Large intestine (tissue), 3 donors: ENCODE measurements around the gene TMED5. TPM values are rescaled to one million over a fixed set of nuclear protein-coding genes. Genes with fewer than 3 reads are reported as not detected.

Source experiments
- DNase-seq, 2 donors: peaks; one replicate each; pipeline versions ENCODE4 v3.0.0 to v3.0.0-alpha.2; 2013
- H3K27ac ChIP-seq: one replicate; pipeline ENCODE4 v1.5.1; 2013; ENCODE audit warnings: low read length
- H3K27me3 ChIP-seq: 2 replicates; pipeline ENCODE4 v1.6.1; 2013; ENCODE audit warnings: low read length; ENCODE audit not compliant: control insufficient read depth, insufficient read depth
- H3K36me3 ChIP-seq: 2 replicates; pipeline ENCODE4 v1.6.1; 2013; ENCODE audit warnings: low read length; ENCODE audit not compliant: control insufficient read depth, insufficient read depth
- H3K4me1 ChIP-seq: one replicate; pipeline ENCODE4 v1.6.1; 2013; ENCODE audit warnings: low read length; ENCODE audit not compliant: control insufficient read depth, insufficient read depth
- H3K4me3 ChIP-seq: one replicate; pipeline ENCODE4 v1.5.1; 2013; ENCODE audit warnings: low read length
- H3K9me3 ChIP-seq: one replicate; pipeline ENCODE4 v1.6.1; 2013; ENCODE audit warnings: mild to moderate bottlenecking, low read depth, low read length, moderate library complexity; ENCODE audit not compliant: control insufficient read depth
- WGBS: methylation state at CpG from one replicate; pipeline ENCODE4 v1.1.5; 2013; ENCODE audit warnings: low lambda C conversion rate; ENCODE audit not compliant: insufficient coverage; 5-methylcytosine and 5-hydroxymethylcytosine counted together
- polyA plus RNA-seq: library from polyadenylated mRNA; unstranded; fragments of 120-200 nt; gene quantifications from one replicate; pipeline ENCODE4 v1.2.1, GENCODE V29; 2013

TMED5 gene
- polyA plus RNA-seq, 1 donor = 44.4 TPM

DNA sequence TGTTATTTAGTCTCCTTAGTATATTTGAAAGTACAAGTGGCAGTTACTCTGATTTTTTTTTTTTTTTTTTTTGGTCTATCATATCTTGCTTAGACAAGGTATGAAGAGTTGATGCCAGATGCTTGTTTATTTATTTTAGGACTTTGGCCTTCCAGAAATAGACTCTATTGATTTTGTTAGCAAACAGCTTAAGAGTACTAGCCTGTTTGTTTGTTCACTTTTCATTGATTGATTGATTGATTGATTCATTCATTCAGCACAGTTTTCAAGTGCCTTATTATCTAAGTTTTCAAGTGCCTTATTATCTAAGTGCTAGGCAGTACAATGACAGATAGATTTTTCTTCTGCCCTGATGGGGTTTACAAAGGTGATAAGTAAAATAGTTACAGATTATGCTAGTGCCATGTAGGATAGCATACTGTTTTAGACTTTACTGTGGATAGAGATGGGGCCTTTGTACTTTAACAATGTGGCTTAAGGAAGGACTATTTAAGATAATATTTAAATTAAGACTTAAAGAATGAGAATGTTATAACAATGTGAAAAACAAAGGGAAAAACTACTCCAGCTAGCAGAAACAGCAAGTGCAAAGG lies 50.6 kb downstream of the TMED5 start:
- H3K36me3 ChIP-seq = peaks cover 25% of the 10 kb centered on the region
- H3K4me1 ChIP-seq = no peaks in the 10 kb centered on the region
- no peaks in the 10 kb centered on the region for H3K9me3 ChIP-seq
- H3K4me3 ChIP-seq = no peak overlapping the region
- no peak for DNase-seq
- no peaks in the 10 kb centered on the region for H3K27me3 ChIP-seq
- no peak overlapping the region for H3K27ac ChIP-seq

DNA sequence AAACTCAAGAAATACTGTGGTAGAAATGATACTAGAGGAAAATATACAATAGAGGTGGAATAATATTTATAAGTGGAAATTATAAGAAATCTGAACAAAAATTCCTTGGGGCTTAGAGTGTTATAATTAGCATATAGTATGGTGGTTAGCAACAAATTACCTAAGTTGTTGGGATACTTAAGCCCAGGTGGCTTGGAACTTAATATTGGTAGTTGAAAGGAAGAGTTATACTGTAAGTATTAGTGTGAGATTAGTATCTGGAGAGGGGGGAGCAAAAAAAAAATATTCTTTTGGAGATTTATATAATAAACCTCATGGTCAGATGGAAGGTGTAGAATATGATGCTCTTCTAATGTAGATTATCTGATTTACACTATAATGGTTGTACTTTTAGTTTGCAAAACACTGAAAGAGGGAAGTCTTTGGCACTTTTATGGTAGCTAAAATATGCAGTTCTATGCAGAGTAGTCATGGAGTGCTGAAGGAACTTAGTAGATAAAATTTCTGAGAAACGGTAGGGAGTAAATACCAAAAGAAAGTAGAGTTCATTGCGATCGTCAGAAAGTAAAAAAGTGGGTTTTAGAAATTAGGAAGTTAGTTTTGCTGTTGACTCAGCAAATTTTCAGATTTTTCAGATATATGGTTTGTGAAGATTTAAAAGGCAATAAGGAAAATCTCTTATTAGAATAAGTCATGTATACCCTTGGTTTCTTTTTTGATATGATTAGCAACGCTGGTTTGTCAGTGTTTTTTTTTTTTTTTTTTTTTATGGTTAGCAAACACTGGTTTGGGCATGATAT lies 55.5 kb downstream of the TMED5 start:
- H3K9me3 ChIP-seq = no peaks in the 10 kb centered on the region
- peaks cover 21% of the 10 kb centered on the region for H3K36me3 ChIP-seq
- no peak overlapping the region for H3K4me3 ChIP-seq
- no peak overlapping the region for H3K27ac ChIP-seq
- peaks cover 2% of the 10 kb centered on the region for H3K4me1 ChIP-seq
- WGBS = 56% methylated on average over 4 of the region's 4 CpGs
- H3K27me3 ChIP-seq = no peaks in the 10 kb centered on the region
- DNase-seq = no peak

DNA sequence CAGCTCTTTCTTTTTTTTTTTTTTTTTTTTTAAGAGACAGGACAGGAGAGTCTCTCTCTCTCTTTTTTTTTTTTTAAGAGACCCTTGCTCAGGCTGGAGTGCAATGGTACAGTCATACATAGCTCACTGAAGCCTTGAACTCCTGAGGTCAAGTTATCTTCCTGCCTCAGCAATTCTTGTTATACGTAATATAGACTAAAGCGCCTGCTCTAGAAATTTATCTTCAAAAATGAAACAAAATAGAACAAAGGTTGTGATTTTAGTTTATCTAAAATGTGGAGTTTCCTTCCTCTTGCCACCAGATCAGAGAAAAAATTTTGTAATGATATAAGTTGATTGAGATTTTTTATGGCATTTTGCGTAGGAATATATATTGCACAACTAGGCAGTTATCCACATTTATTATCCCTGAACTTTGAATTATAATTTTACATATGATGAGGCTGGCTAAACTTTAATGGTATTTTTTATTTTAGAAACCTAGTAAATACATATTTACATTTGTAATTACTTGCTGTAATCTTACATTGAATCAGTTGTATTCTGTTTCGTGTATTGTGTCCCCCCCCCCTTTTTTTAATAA lies 56.9 kb downstream of the TMED5 start:
- no peaks in the 10 kb centered on the region for H3K27me3 ChIP-seq
- peaks cover 18% of the 10 kb centered on the region for H3K36me3 ChIP-seq
- peaks cover 2% of the 10 kb centered on the region for H3K4me1 ChIP-seq
- WGBS = 59% methylated on average over 3 of the region's 4 CpGs
- no peak overlapping the region for H3K4me3 ChIP-seq
- peak; percentile 42 to 82 for DNase-seq
- H3K27ac ChIP-seq = peak overlapping the region; percentile 45
- H3K9me3 ChIP-seq = no peaks in the 10 kb centered on the region

DNA sequence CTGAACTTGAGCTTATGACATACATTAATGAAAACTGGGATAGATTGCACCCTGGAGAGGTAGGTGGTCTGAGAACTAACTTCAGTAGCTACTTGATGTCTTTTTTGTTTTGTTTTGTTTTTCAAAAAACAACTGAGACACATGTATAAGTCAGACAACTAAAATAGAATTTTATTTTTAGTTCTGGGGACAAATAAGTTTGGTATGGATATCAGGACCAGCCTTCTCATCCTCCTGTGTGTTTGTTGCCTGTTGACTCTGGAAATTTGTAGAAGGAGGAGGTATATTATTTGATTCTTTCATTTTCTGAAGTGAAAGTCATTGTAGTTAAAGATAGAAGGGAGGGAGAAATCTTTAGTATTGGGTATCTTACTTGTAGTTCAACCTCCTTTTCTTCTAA lies 59.6 kb downstream of the TMED5 start:
- no peaks in the 10 kb centered on the region for H3K9me3 ChIP-seq
- no peaks in the 10 kb centered on the region for H3K27me3 ChIP-seq
- H3K27ac ChIP-seq = no peak overlapping the region
- no peak for DNase-seq
- H3K36me3 ChIP-seq = peaks cover 30% of the 10 kb centered on the region
- peaks cover 2% of the 10 kb centered on the region for H3K4me1 ChIP-seq
- no peak overlapping the region for H3K4me3 ChIP-seq

GRCh38 chr1:93114391-93114790 lies 65.8 kb downstream of the TMED5 start:
- peak; percentile 25 to 62 for DNase-seq
- Histone ChIP-seq H3K27ac (peak overlapping the region; percentile 54), H3K4me3 (no peak overlapping the region), H3K9me3 (no peaks in the 10 kb centered on the region), H3K36me3 (peaks cover 24% of the 10 kb centered on the region), H3K4me1 (peaks cover 4% of the 10 kb centered on the region), H3K27me3 (no peaks in the 10 kb centered on the region)
- WGBS = 0% methylated on average over 1 of the region's 2 CpGs

GRCh38 chr1:93113127-93113526 lies 67.1 kb downstream of the TMED5 start:
- Histone ChIP-seq H3K27ac (no peak overlapping the region), H3K36me3 (peaks cover 20% of the 10 kb centered on the region), H3K4me3 (no peak overlapping the region), H3K9me3 (peaks cover 5% of the 10 kb centered on the region), H3K27me3 (no peaks in the 10 kb centered on the region), H3K4me1 (peaks cover 4% of the 10 kb centered on the region)
- no peak for DNase-seq
- WGBS = no CpG with 5 or more reads among the region's 3 CpGs

DNA sequence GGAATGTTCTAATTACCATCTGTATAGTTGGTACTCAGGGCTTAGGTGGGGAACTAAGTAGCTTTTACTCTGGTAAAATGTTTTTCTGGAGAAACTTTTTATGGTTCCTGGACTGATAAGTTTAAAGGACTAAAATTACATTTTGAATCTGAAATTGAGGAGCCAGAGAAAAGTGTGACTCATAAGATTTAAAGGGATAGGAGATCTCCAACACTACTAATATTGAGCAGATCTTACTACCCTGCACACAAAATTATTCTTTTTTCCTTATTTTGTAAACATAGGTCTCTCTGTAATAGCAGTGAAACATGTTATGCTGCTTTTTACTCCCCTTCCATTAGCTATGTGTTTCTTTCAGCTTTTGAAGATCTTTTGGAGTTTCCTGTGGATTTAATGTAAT lies 68.7 kb downstream of the TMED5 start:
- Histone ChIP-seq H3K4me1 (peaks cover 4% of the 10 kb centered on the region), H3K27me3 (no peaks in the 10 kb centered on the region), H3K27ac (no peak overlapping the region), H3K9me3 (peaks cover 14% of the 10 kb centered on the region), H3K4me3 (no peak overlapping the region), H3K36me3 (peaks cover 13% of the 10 kb centered on the region)
- DNase-seq = no peak

- peaks cover 8% of the 10 kb centered on the region for H3K36me3 ChIP-seq
- no CpG with 5 or more reads among the region's 1 CpG for WGBS
- H3K4me1 ChIP-seq = peaks cover 4% of the 10 kb centered on the region
- no peak overlapping the region for H3K4me3 ChIP-seq
- no peak for DNase-seq
- no peaks in the 10 kb centered on the region for H3K27me3 ChIP-seq
- no peak overlapping the region for H3K27ac ChIP-seq
- peaks cover 14% of the 10 kb centered on the region for H3K9me3 ChIP-seq
Measured at GRCh38 chr1:93111065-93111464, 69.1 kb downstream of the TMED5 start.

DNA sequence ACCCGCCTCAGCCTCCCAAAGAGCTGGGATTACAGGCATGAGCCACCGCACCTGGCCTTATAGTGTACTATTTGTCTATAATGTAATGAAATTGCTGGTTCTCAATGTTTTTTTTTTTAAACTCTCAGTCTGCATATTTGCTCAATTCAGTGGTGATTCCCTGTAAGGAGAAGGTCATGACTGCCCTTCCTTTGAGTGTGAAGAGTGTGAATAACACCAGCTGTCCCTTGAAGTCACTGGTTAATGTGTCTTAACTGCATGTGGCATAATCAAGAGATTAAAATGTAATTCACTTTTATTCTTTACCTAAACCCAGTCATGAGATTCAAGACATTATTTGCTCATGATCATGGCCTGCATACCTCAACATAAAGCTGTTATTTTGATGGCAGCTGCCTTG lies 70.6 kb downstream of the TMED5 start:
- no CpG with 5 or more reads among the region's 2 CpGs for WGBS
- no peak overlapping the region for H3K4me3 ChIP-seq
- H3K27me3 ChIP-seq = no peaks in the 10 kb centered on the region
- H3K4me1 ChIP-seq = peaks cover 4% of the 10 kb centered on the region
- peaks cover 10% of the 10 kb centered on the region for H3K36me3 ChIP-seq
- DNase-seq = no peak
- H3K9me3 ChIP-seq = peaks cover 14% of the 10 kb centered on the region
- H3K27ac ChIP-seq = no peak overlapping the region

GRCh38 chr1:93108335-93108734 lies 71.9 kb downstream of the TMED5 start:
- no peak overlapping the region for H3K27ac ChIP-seq
- H3K4me1 ChIP-seq = no peaks in the 10 kb centered on the region
- H3K9me3 ChIP-seq = peaks cover 14% of the 10 kb centered on the region
- no peak for DNase-seq
- 100% methylated on average over 1 of the region's 2 CpGs for WGBS
- H3K36me3 ChIP-seq = peaks cover 10% of the 10 kb centered on the region
- H3K27me3 ChIP-seq = no peaks in the 10 kb centered on the region
- H3K4me3 ChIP-seq = no peak overlapping the region

DNA sequence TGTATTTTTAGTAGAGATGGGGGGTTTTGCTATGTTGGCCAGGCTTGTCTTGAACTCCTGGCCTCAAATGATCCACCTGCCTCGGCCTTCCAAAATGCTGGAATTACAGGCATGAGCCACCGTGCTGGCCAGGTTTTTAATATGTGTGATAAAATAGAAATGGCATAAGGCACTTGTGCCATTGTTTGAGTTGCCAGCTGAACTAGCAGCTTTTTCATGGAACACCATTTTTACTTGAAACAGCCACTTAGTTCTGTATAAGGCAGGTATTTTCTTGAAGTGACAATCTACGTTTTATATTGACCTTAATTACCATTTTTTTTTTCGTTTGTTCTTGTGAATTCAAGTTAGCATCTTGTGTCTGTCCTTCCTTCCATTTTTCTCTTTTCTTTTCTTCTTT lies 72.8 kb downstream of the TMED5 start:
- Histone ChIP-seq H3K4me3 (no peak overlapping the region), H3K9me3 (peaks cover 14% of the 10 kb centered on the region), H3K27ac (no peak overlapping the region), H3K4me1 (no peaks in the 10 kb centered on the region), H3K36me3 (peaks cover 10% of the 10 kb centered on the region), H3K27me3 (no peaks in the 10 kb centered on the region)
- 100% methylated on average over 2 of the region's 4 CpGs for WGBS
- DNase-seq = no peak
